HUDEP-2 (cell line): Measurements from ENCODE around the gene TBC1D9B.

Source experiments
- DNase-seq, 76 experiments: peaks; one replicate each; lab custom pipeline; 2025; ENCODE audit not compliant: unreplicated experiment in 76 of 76; lab: John Stamatoyannopoulos, UW

Gene TBC1D9B

DNA sequence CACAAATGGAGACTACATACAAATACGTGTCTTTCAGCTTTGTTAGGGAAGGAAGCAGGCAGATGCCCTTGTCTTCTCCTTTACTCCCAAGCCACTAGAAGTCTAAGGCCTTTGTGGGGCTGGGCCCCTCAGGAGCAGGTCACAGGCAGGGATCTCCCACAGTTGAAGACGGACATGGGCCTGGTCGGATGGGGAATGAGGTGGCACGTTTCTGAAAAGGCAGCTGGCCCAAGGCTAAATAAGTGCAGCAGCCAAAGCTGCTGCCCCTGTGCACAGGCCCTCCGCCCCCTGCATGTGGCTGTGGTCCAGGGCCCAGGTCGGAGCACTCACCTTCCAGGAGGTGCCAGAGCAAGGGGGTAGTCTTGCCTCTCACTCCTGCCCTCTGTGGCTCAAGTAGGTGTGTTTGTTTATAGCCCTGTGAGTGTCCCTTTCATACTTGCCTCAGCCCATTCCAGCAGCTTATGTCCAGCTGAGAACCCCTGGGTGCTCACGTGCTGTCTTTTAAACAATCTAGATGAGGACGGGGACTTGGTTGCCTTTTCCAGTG lies 85.2 kb downstream of the TBC1D9B start:
- DNase-seq = no peak

DNA sequence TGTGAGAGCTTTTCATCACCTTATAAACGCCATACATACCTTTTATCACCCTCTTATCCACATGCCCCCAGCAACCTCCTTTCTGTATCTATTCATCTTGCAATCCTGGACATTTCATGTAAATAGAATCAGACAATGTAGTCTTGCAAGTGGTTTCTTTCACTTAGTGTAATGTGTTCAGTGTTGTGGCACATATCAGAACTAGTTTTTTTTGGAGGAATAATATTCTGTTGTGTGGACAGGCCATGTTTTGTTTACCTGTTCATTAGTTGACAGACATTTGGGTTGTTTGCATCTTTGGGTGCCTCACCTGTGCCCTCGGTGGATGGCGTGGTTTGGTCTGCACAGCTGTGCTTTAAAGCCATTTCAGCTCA lies 85.7 kb downstream of the TBC1D9B start:
- DNase-seq = no peak

DNA sequence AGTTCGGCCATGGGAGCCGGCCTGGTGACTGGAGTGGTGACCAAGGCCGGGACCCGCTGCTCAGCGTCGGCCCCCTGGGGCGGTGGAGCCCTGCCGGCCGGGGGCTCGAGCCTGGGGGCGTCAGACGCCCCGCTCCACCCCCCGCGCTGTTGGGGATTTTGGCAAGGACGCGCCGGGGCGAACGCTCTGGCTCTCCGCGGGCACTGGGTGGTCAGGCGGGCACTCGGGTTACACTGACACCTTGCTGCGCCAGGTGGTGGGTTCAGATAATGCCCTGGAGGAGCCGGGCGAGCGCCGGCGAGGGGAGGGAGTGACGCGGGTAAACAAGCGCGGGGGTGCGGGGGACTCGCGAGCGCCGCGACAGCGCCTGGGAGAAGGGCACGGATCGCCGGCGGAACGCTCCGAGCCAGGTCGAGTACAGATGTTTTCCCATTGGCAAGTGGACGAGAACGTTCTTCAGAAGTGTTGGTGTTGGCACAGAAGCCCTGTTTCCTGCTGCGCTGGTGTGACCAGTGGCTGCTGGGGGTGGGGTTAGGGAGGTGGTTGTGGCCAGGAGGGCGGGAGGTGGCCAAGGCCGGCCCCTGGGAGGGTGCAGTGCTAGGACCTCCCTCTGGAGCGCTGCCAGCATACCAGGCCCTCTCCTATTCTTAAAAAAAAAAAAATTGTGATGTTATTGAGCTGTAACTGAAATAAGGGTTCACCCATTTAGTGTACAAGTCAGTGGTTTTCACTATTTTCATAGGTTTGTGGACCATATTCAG lies 86.2 kb downstream of the TBC1D9B start:
- DNase-seq = peak in 74 of 76 experiments; percentile 39 to 95 (median 88)

DNA sequence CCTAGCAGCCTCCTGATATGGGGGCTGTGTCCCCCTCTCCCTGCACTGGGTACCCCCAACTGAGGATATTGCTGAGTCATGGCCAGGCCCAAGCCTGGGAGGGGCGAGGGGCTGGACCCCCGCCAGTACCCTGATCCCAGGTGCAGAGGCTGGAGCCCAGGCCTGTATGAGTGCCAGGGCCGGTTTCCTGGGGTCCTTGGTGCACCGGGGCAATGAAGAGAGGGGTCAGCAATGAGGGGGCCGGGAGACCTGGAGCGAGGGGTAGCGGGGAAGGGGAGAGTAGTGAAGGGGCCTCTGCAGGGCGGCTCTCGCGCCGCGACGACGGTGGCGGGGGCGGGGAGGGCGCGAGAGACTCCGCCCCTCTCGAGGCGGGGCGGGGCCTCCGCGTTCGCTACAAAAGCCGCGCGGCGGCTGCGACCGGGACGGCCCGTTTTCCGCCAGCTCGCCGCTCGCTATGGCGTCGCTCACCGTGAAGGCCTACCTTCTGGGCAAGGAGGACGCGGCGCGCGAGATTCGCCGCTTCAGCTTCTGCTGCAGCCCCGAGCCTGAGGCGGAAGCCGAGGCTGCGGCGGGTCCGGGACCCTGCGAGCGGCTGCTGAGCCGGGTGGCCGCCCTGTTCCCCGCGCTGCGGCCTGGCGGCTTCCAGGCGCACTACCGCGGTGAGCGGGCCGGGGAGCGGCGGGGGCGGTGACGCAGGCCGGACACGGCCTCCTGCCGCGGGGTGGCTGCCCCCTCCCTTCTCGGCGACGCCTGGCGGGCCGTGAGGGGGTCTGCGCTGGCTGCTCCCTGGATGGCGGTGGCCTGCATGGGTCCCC lies 87.0 kb downstream of the TBC1D9B start, which contains the start of gene SQSTM1:
TSS of gene SQSTM1 (plus strand) at position 423 of the 815 bp plus-strand sequence. CDS start at position 455, 32 bp downstream.
- DNase-seq = peak in 64 of 76 experiments; percentile 7 to 80 (median 61)

DNA sequence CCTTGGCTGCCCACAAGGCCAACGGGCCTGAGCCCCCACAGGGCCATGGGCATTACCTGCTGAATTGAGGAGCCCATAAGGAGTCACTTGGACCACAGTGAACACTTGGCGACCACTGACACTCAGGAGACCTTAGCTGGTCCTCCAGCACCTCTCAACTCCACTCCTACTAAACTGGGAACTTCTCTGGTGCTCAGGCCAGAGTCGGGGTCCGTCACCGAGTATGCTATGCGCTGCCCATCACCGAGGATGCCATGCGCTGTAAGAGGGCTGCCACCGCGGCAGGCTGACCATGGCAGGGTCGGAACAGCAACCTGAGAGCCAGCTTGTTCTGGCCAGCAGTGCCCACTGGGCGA lies 87.6 kb downstream of the TBC1D9B start:
- peak in 6 of 76 experiments; percentile 43 to 93 (median 54) for DNase-seq

DNA sequence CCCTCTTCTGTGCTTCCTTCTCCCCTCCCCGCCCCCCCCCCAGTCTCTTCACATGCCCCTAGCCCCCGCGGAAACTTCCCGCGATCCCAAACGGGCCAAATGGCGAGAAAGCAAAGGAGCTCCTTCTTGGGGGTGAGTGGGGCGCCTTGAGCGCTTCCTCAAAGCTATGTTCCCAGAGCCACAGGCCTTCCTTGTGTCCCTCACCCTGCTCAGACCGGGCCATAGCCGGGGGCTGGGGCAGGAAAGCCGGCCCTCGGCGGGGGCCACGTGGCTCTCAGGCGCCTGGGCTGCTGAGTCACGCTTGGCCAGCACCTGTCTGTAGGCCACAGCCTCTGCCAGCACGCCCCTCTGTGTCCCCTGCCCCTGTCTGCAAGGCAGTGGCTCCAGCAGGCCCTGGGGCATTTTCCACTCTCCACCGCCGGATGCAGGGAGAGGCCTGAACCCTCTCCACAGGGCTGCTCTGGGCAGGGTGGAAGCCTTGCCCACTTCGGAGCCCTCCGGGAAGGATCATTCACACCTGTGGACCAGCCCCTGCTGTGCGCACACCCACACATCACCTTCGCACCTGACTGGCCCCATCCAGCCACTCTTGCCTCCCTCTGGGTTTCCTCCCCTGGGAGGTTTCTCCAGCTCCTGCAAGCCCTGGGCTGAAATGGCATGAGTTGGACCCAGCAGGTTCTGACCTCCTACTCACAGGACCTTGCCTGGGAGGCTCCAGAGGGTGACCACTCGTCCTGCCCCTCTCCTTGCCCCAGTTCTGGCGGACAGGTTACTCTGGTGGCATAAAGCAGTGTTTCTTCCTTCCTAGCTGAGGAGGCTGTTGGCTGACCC lies 88.2 kb downstream of the TBC1D9B start:
- DNase-seq = peak in 44 of 76 experiments; percentile 7 to 68 (median 36)

DNA sequence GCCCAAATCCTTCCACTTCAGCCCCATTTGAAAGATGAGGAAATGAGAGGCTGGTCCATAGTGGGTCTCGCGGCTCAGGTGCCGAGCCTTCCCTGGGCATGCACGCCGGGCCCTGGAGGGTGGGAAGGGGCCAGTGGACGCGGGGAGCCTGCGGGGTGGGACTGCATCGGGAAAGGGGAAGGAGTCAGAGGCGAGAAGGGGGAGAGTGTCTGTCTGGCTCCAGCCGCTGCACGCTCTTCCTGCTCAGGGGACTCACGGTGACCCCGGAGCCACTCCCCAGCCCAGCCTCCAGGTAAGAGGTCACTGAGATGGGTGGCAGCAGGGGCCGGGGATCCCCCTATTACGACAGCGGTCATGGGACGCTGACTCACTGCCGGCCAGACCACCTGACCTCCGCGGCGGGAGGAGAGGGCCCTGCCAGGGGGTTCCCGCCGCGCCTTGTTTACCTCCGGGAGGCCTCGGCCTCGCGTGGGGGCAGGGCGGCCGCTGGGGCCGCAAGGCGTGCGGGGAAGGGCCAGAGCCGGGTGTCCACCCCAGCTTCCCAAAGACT lies 88.9 kb downstream of the TBC1D9B start:
- DNase-seq = peak in 65 of 76 experiments; percentile 17 to 83 (median 53)

DNA sequence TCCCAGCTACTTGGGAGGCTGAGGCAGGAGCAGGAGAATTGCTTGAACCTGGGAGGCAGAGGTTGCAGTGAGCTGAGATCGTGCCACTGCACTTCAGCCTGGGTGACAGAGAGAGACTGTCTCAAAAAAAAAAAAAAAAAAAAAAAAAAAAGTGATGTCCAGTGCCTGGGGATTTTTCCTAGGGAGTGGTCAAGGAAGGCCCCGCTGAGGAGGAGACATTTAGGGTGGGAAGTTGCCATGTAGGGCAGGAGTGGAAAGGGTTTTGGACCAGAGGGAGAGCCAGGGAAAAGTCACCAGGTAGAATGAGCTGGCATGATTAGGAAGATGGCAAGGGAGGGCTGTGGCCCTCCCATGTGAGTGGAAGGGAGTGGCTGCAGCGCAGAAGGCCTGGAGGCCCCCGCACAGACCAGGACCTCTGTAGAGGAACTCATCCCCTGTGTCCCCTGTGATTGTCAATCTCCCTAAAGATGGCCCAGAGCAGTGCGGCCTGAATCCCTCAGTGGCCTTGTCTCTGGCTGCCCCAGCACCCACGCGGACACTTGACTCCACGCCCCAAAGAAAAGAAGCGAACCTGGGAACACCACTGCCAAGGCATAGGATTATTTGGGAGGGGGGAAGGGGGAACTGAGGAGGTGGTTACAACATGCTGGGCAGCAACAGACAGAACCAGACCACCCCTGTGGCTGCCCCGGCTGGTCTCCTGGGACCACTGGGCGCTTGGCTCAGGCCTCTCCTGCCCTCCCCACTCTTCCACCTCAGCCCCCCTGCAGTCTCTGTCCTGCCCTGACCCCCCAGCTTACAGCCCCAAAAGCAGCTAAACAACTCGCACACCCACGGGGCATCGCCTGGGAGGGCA lies 89.6 kb downstream of the TBC1D9B start:
- DNase-seq = no peak

DNA sequence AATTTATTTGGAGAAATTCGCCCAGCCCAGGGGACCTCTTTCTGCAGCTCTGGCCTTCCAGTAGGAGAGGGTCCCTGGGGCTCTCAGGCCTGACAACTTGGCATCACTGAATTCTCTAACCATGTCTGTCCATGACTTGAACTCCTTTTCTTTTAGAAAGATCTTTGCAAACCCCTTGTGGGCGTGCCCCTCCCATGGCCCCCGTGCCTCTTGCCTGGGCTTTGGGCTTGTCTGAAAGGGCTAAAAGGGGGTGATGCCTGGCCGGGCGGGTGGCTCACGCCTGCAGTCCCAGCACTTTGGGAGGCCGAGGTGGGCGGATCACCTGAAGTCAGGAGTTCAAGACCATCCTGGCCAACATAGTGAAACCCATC lies 90.2 kb downstream of the TBC1D9B start:
- no peak for DNase-seq

DNA sequence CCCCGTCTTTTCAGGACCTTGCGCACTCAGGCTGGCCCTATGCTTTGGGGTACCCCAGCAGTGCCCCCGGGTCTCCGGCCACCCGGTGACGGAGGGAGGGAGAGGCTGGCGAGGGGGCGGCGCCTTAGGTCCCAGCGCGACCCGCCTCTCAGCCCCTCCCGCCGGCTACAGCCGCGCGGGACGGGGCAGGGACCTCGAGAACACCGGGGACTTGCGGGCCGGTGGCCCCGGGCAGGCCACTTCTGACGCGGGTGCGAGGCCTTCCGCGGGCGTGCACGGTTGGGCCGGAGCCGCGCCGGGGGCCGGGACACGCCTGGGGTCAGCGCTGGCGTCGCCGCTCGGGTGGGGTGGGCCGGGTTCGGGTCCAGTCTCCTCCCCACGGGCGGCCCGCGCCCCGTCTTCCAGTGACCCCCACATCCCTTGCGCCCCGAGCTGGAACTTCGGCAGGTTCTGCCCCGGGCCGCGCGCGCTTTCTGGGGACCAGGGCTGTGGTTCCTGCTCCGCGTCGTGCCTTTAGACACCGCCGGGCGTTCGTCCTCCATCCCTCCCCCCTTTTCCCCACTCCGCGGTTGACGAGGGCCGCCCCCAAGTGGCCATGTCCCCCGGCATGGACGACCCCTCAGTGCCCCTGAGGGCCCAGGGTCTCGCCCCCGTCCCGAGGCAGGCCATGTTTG lies 90.8 kb downstream of the TBC1D9B start:
- no peak for DNase-seq

DNA sequence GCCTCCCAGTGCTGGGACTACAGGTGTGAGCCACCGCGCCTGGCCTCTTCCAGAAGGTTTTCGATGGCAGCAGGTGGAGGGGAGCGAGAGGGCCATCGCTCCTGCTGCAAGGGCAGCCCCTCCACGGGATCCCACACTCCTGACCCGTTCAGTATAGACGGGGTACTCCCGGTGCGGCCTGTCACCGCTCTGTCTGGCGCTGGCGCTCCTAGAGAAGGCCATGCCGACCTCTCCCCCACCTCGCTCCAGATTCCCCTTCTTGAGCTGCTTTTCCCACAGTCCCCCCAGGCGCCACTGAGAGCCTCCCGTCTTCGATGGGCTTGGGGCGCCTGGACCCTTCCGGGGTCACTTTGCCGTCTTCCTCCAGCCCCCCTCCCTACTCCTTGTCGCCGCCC lies 91.3 kb downstream of the TBC1D9B start:
- no peak for DNase-seq

DNA sequence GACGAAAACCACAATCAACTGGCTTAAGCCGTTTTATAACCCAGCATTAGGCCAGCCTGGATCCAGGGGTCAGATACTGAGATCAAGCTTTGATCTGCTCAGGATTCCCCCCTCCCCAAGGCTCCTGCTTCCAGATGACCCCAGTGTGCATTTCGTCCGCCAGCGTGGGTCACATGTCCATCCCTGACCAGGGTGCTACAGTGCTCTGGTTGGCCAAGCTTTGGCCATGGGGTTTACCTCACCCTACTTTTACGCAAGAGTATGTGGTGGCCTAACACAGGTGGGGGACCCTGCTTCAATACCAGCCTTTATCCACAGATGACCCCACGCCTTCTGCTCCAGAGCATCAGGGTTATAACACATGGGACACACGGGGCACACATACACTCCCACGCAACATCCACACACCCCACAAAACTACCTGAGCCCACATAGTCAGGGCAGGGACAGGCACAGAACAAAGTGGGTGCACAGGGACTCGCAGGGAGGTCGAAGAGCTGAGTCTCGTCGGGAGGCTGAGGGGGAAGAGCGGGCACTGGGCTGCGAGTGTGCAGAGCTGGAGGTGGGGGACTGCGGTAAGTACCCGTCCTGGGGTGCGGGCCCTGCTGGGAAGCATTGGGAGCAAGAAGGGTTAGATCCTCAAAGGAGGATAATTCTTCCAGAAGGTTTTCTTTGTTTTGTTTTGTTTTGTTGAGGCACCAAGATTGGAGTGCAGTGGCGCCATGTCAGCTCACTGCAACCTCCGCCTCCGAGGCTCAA lies 92.0 kb downstream of the TBC1D9B start:
- no peak for DNase-seq

DNA sequence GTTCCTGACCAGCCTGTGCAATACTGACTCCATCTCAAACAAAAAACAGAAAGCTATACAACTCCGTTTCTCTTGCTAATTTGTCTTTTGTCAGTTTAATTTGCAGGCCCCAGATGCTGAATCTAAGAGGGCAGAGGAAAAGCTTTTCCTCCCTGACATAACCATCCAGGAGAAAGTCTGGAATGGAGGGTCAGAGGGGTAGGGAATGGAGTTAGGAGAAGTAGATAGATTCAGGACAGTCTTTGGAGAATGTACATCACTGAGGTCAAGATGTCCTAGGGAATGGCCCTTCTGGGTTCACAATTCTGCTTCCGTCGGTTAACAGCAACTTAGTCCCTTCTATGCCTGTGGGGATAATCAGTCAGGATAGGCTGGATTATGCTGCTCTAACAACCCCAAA lies 93.6 kb downstream of the TBC1D9B start:
- no peak for DNase-seq

DNA sequence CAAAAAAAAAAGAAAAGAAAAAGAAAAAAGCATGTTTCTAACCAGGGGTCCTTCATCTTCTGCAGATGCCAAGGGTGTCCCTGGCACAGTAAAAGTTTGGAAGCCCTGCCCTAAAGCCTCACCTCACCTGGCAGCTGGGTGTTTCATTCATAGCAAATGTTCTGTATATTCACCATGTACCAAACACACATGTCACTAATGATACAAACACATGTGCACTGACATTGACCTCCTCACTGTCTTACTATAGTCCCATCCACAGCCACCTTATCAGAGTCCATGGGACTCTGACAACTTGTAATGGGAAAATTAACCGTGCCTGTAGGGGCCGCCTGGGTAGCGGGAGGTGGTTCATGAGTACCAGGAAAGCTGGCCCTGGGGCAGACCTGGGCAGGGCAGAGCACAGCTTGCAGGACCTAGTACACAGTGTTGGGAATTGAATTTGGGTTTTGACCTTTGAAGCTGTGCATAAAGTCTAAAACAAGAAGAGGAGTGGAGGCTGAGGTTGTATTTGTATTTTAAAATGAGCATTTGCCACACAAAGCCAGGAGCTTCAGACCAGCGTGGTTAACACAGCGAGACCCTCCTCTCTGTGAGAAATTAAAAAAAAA lies 94.6 kb downstream of the TBC1D9B start:
- no peak for DNase-seq

DNA sequence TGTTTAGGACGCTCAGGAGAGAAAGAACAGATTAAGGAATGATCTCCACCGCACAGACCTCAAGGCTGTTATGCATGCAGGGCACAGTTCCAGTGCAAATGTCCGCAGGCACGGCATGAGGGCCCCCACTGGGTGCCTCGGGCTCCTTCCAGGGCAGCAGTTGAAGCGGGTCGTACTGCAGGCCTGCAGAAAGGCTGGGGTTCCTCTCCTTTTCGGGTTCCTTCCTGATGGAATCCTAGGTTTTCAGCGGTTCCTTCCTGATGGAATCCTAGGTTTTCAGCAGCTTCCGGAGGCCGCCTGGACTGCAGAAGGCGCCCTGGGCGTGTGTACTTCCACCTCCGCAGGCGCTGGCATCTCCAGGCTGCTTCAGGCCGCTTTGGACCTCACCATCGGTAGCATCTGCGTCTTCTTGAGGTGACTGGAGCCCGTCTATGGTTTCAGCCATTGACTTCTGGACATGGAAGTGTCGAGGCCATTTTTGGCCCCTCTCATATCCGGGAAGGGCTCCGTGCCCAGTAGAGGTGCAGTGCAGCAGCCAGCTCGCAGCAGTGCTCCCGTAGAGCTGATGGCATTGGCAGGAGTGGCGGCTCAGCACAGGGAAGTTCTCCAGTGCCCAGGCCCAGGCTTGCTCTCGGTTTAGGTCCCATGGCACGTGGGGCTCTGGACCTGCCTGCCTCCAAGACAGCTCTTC lies 95.4 kb downstream of the TBC1D9B start:
- no peak for DNase-seq
